Smooth muscle cell of the coronary artery (primary cell): ENCODE measurements around the gene CTBP2. TPM values are rescaled to one million over a fixed set of nuclear protein-coding genes. Genes with fewer than 3 reads are reported as not detected.

Source experiments
- total RNA-seq: library from RNA; depleted of rRNA; stranded (reverse); fragments of >200 nt; gene quantifications from 2 replicates; pipeline ENCODE4 v1.2.3, GENCODE V29; 2014; ENCODE audit warnings: low replicate concordance

CTBP2 gene
- 73.5 and 75.4 TPM in 2 replicates for total RNA-seq

DNA sequence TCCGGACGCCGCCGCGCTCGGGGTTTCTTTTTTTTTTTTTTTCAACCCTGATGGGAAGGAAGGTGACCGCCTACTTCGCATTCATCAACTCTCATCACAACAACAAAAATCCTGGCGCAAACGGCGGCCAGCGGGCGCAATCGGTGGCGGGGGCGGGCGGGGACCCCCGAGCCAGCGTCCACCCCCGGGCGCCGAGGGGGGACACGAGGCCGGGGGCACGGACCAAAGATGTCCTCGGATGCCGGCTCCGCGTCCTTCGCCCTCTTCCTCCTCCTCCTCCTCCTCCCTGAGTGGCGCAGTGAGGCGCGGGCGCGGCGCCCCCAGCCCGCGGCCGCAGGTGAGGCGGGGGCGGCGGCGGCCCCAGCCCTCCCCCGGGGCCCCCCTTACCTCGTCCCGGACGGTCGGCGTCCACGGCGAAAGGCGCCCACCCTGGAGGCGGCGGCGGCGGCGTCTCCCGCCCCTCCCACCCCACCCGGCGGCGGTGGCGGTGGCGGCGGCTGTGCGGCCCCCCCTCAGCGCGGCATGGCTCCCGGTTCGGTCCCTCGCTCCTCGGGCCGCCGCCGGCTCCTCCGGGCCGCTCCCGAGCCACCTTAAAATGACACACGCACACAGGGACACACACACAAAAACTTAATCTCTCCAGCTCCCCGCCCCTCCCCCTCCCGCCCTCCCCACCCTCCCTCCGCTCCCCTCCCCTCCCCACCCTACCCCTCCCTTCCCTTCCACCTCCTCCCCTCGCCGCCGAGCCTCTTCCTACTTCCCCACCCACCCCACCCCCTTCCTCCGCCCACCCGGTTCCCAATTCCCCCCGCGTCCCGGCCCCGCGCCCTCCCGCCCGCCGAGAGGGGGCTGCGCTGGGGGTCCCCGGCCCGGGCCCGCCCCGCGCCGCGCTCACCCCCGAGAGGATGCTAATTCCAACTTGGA lies at the start of gene CTBP2:
TSS of gene CTBP2 (minus strand) at position 632 of the 924 bp plus-strand sequence.

DNA sequence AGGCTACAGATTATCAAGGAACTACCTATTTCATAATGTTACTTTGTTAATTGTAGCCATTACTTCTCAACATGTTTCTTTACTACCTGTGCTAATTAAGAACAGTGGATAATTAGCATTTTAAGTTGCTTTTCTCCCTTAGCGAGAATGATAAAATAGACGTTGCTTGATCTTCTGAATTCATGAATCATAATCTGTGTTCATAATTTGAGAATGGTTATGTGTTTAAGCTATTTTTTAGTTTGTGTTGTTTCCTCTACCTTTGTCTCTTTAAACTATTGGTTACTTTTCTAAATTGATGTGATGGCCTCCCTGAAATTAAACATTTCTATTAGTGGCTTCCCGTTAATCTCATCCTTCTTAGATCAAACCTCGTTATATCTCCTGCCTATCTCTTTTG lies 218.5 kb downstream of the CTBP2 start, which contains the start of gene ZRANB1:
TSS of gene ZRANB1 (plus strand) at position 301 of the 400 bp plus-strand sequence. CDS start 371 bp downstream, outside the sequence.

Other genes starting within 250 kb of the CTBP2 start
- gene ZRANB1, start 218.4 kb downstream of the CTBP2 start, total RNA-seq: 13.8 and 21.6 TPM in 2 replicates